Osteocyte (in vitro differentiated cells): Measurements from ENCODE around the gene ISCA1. TPM values are rescaled to one million over a fixed set of nuclear protein-coding genes. Genes with fewer than 3 reads are reported as not detected.

Experiments
- DNase-seq: peaks from one replicate; pipeline ENCODE4 v3.0.0; 2021; ENCODE audit warnings: mixed read lengths; ENCODE audit not compliant: unreplicated experiment; ENCODE audit errors: extremely low spot score
- H3K27ac Mint-ChIP-seq: one replicate; pipeline ENCODE4 v1.8.0; 2021; ENCODE audit warnings: mild to moderate bottlenecking, mixed read lengths; ENCODE audit not compliant: unreplicated experiment
- H3K27me3 Mint-ChIP-seq: one replicate; pipeline ENCODE4 v1.8.0; 2021; ENCODE audit warnings: mixed read lengths; ENCODE audit not compliant: unreplicated experiment
- H3K36me3 Mint-ChIP-seq: one replicate; pipeline ENCODE4 v1.8.0; 2021; ENCODE audit warnings: mixed read lengths; ENCODE audit not compliant: unreplicated experiment
- H3K4me1 Mint-ChIP-seq: one replicate; pipeline ENCODE4 v1.8.0; 2021; ENCODE audit warnings: mixed read lengths; ENCODE audit not compliant: unreplicated experiment
- H3K4me3 Mint-ChIP-seq: one replicate; pipeline ENCODE4 v1.8.0; 2021; ENCODE audit warnings: mild to moderate bottlenecking, moderate library complexity, mixed read lengths; ENCODE audit not compliant: unreplicated experiment
- H3K9me3 Mint-ChIP-seq: one replicate; pipeline ENCODE4 v1.8.0; 2021; ENCODE audit warnings: mixed read lengths; ENCODE audit not compliant: unreplicated experiment
- total RNA-seq: library from RNA; stranded (reverse); gene quantifications from 2 replicates; pipeline ENCODE4 v1.2.1, GENCODE V29; 2021
- TF ChIP-seq, protein P1 (sequence below): fragments of 200-600 bp; sonication (generic); IDR thresholded peaks from 2 replicates; pipeline ENCODE4 v1.5.0; 2021; ENCODE audit warnings: antibody characterized with exemption, mild to moderate bottlenecking, moderate library complexity

Gene ISCA1
- total RNA-seq, 1 donor from 2014 or later = 33.9 TPM

DNA sequence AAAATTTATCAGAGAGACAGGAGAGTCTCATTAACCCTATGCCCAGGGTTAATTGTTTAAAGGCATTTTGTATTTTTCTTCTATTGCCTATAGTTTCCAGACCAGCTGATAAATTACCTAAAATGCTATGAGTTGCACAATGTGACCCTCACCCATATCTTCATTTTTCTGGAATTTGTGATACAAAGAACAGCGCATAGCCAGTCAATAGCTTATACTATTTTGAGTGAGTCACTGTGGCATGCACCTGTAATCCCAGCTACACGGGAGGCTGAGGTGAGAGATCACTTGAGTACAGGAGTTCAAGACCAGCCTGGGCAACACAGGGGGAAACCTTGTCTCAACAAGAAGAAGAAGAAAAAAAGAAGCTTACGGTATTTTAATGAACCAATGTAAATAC, 25.7 kb downstream of the ISCA1 start:
- no peaks in the 10 kb centered on the region for H3K4me1 Mint-ChIP-seq
- no peak overlapping the region for H3K4me3 Mint-ChIP-seq
- H3K27me3 Mint-ChIP-seq = no peaks in the 10 kb centered on the region
- peaks cover 6% of the 10 kb centered on the region for H3K36me3 Mint-ChIP-seq
- H3K9me3 Mint-ChIP-seq = no peaks in the 10 kb centered on the region
- H3K27ac Mint-ChIP-seq = no peak overlapping the region
- DNase-seq = no peak
- TF ChIP-seq, protein P1, sequence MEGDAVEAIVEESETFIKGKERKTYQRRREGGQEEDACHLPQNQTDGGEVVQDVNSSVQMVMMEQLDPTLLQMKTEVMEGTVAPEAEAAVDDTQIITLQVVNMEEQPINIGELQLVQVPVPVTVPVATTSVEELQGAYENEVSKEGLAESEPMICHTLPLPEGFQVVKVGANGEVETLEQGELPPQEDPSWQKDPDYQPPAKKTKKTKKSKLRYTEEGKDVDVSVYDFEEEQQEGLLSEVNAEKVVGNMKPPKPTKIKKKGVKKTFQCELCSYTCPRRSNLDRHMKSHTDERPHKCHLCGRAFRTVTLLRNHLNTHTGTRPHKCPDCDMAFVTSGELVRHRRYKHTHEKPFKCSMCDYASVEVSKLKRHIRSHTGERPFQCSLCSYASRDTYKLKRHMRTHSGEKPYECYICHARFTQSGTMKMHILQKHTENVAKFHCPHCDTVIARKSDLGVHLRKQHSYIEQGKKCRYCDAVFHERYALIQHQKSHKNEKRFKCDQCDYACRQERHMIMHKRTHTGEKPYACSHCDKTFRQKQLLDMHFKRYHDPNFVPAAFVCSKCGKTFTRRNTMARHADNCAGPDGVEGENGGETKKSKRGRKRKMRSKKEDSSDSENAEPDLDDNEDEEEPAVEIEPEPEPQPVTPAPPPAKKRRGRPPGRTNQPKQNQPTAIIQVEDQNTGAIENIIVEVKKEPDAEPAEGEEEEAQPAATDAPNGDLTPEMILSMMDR = no peak

DNA sequence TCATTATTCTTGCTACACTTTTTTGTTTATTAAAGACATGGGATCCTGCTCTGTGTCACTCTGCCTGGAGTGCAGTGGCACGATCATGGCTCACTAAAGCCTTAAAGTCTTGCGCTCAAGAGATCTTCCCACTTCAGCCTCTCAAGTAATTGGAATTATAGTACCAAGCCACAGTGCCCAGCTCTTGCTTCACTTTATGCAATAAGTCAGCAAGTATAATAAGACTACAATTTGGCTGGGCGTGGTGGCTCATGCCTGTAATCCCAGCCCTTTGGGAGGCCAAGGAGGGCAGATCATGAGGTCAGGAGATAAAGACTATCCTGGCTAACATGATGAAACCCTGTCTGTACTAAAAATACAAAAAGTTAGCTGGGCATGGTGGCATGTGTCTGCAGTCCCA, 28.8 kb downstream of the ISCA1 start:
- DNase-seq = no peak
- no peak overlapping the region for H3K27ac Mint-ChIP-seq
- no peaks in the 10 kb centered on the region for H3K4me1 Mint-ChIP-seq
- H3K36me3 Mint-ChIP-seq = no peaks in the 10 kb centered on the region
- TF ChIP-seq, protein P1 = no peak
- no peak overlapping the region for H3K4me3 Mint-ChIP-seq
- H3K27me3 Mint-ChIP-seq = no peaks in the 10 kb centered on the region
- H3K9me3 Mint-ChIP-seq = no peaks in the 10 kb centered on the region

DNA sequence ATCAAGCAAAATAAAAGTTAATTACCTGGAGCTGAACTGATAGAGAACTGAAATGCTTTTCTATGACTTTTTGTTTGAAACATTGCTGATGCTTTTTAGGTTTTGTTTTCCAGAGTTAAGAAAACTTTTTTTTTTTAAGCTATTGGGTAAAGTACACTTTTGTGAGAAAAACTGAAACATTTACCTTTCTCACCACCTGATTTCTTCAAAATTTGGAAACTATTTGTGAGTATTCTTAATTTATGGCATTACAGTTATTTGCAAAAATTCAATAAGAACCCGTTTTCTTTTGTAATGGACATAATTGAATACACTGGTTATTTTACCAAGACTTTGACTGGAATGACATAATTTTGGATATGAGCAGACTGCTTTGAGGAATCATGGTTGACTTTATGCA, 29.5 kb downstream of the ISCA1 start:
- Mint-ChIP-seq H3K9me3 (no peaks in the 10 kb centered on the region), H3K4me3 (no peak overlapping the region), H3K36me3 (no peaks in the 10 kb centered on the region), H3K4me1 (peaks cover under 1% of the 10 kb centered on the region), H3K27me3 (no peaks in the 10 kb centered on the region), H3K27ac (no peak overlapping the region)
- TF ChIP-seq, protein P1 = no peak
- DNase-seq = no peak

DNA sequence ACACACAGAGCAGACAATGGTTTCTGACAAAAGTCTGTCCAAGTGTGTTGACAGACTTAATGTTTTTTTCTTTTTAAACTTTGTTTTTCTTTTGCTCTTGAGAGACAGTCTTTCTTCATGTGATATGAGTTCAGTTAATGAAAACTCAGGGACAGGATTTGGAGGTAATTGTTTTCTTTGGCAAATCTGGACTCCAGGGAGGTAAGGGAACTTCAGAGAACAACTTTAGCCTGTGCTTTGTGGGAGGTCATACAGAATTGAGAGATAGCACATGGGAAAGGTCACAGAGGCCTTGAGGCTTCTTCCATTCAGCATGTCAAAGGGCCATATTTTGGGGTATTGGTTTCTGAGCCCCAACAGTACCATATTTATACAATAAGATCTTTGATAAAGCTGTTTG, 32.2 kb downstream of the ISCA1 start:
- no peaks in the 10 kb centered on the region for H3K27me3 Mint-ChIP-seq
- H3K9me3 Mint-ChIP-seq = no peaks in the 10 kb centered on the region
- no peak for DNase-seq
- H3K36me3 Mint-ChIP-seq = no peaks in the 10 kb centered on the region
- H3K27ac Mint-ChIP-seq = no peak overlapping the region
- no peak overlapping the region for H3K4me3 Mint-ChIP-seq
- TF ChIP-seq, protein P1 = no peak
- peaks cover 14% of the 10 kb centered on the region for H3K4me1 Mint-ChIP-seq

DNA sequence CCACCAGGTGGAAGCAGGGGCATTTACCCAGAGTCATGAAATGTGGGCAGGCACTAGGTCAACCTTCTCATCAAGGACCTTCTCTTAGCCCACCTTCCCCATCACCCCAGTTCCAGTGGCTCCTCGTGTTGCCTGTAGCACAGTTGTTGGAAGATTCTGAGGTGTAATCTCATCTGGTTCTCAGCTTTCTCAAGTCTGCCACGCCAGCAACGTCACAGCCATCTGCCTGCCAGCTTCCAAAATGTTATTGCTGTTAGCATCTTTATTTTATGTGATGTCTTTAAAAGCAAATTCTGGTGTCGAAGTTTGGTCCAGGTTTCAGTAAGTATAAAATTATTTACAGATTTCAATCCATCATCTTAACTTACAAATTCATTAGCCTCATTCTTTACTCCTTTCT, 33.6 kb downstream of the ISCA1 start:
- Mint-ChIP-seq H3K27ac (no peak overlapping the region), H3K4me1 (peaks cover 14% of the 10 kb centered on the region), H3K27me3 (no peaks in the 10 kb centered on the region), H3K9me3 (no peaks in the 10 kb centered on the region), H3K36me3 (no peaks in the 10 kb centered on the region), H3K4me3 (no peak overlapping the region)
- DNase-seq = no peak
- TF ChIP-seq, protein P1 = no peak
